ENCODE data around the gene ZNF878. TPM values are rescaled to one million over a fixed set of nuclear protein-coding genes. Genes with fewer than 3 reads are reported as not detected.

ZNF878 gene
- total RNA-seq (2021; ENCODE audit: unreplicated experiment), result not detected
- not detected in 2 replicates for polyA plus RNA-seq (2012)
- not detected for Bru-seq, nascent RNA
- BruChase-seq, experiment 1, labeled RNA remaining after a 6-hour chase, result not detected
- BruChase-seq, experiment 2, labeled RNA remaining after a 2-hour chase, result not detected
- long read RNA-seq, result 0 reads

DNA sequence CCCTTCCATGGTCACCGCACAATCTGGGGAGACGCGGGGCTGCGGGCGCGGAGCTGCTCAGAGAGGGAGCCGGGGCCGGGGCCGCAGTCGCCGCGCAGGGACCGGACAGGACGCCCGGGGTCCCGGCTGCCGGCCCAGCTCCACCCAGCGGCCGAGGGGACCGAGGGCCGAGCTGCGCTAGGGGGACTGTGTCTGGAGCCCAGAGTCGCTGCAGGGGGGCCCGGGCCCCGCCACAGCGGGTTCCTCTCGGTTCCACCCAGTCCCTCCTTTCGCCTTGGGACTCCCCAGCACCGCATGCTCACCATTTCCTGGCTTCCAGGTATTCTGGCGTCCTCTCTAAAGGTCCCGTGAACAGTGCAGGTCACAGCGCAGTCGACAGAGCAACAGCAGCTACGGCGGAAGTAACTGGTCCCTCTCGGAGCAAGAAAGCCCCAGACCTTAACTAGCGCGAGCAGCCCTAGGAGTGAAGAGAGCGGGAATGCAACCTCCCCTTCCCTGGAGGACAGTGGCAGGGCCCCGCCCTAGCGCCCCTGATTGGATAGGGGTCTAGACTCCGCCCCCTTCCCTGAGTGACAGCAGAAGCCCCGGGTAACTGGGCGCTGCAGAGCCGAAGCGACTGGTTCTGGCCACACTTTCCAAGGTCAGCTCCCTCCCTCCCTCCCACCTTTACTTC lies at the start of gene ZNF878:
Gene ZNF878, minus strand, starts transcription at position 465 of the 673 bp plus-strand sequence. Its CDS starts 160 bp downstream, at position 305.
- intact Hi-C loops (cut with micrococcal nuclease), result no loop called here
- Histone ChIP-seq H3K27ac (ENCODE audit: low read depth, low read length) (no peak within 1 kb of the TSS), H3K9me3 (ENCODE audit: control insufficient read depth in 1 of 2, insufficient read depth in 1 of 2, low read depth in 1 of 2, low read length in 2 of 2) (peaks cover 0 to 12% of the 10 kb centered on the region in 2 experiments; a peak in 2 of 4 replicates), H3K4me1 (ENCODE audit: control insufficient read depth in 1 of 2, insufficient read depth in 2 of 2, low read length in 2 of 2) (no peaks in the 10 kb centered on the region), H3K27me3 (ENCODE audit: insufficient read depth, low read length) (no peaks in the 10 kb centered on the region), H3K79me2 (ENCODE audit: insufficient read depth, low read length) (no peaks in the 10 kb centered on the region), H3K36me3 (ENCODE audit: control insufficient read depth in 1 of 2, insufficient read depth in 2 of 2, low read length in 2 of 2) (no peaks in the 10 kb centered on the region), H3K4me2 (ENCODE audit: low read length) (no peak within 1 kb of the TSS), H3K4me3 (replicated peaks in 1 of 2; ENCODE audit: low read depth in 1 of 2, low read length in 2 of 2) (no peak within 1 kb of the TSS), H3K9ac (ENCODE audit: low read length) (no peak within 1 kb of the TSS), H4K20me1 (ENCODE audit: insufficient read depth) (no peaks in the 10 kb centered on the region), H3K9me2 (ENCODE audit: insufficient read depth) (no peaks in the 10 kb centered on the region), H2AFZ (ENCODE audit: low read depth, low read length, poor library complexity, severe bottlenecking) (no peak within 1 kb of the TSS)
- DNase-seq (ENCODE audit: low read depth, low spot score) (no peak), ATAC-seq (no peak)
- POLR2A ChIA-PET, result no interaction called here
- BruUV-seq (replicated peaks), result no TSS peak
- TF ChIP-seq TCF7L2 (IDR thresholded peaks at IDR 0.05; ENCODE audit: borderline replicate concordance, extremely low read depth, insufficient read depth, insufficient read length) (no peak), YY1 (IDR thresholded peaks at IDR 0.05; ENCODE audit: extremely low read depth, insufficient replicate concordance, low read depth, low read length) (no peak), ZFX (IDR thresholded peaks at IDR 0.05) (no peak), SP1 (IDR thresholded peaks at IDR 0.05; ENCODE audit: low read depth) (no peak), REST (IDR thresholded peaks at IDR 0.05; ENCODE audit: low read depth) (no peak), FOSL1 (IDR thresholded peaks at IDR 0.05; ENCODE audit: low read depth) (no peak), EZH2 (IDR thresholded peaks at IDR 0.05) (no peak), EZH2phosphoT487 (IDR thresholded peaks at IDR 0.05; ENCODE audit: borderline replicate concordance) (no peak), EGR1 (IDR thresholded peaks at IDR 0.05; ENCODE audit: low read depth) (no peak), POLR2A (IDR thresholded peaks at IDR 0.05; ENCODE audit: borderline replicate concordance, extremely low read depth, insufficient read depth, insufficient read length) (no peak), ELF1 (IDR thresholded peaks at IDR 0.05; ENCODE audit: borderline replicate concordance, low read depth) (no peak), SIN3A (IDR thresholded peaks at IDR 0.05; ENCODE audit: low read depth) (no peak)
- TF ChIP-seq, protein P1, sequence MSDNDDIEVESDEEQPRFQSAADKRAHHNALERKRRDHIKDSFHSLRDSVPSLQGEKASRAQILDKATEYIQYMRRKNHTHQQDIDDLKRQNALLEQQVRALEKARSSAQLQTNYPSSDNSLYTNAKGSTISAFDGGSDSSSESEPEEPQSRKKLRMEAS (IDR thresholded peaks at IDR 0.05), result no peak
- TF ChIP-seq, protein P2, sequence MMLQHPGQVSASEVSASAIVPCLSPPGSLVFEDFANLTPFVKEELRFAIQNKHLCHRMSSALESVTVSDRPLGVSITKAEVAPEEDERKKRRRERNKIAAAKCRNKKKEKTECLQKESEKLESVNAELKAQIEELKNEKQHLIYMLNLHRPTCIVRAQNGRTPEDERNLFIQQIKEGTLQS (IDR thresholded peaks at IDR 0.05), result no peak
- TF ChIP-seq, protein P3, sequence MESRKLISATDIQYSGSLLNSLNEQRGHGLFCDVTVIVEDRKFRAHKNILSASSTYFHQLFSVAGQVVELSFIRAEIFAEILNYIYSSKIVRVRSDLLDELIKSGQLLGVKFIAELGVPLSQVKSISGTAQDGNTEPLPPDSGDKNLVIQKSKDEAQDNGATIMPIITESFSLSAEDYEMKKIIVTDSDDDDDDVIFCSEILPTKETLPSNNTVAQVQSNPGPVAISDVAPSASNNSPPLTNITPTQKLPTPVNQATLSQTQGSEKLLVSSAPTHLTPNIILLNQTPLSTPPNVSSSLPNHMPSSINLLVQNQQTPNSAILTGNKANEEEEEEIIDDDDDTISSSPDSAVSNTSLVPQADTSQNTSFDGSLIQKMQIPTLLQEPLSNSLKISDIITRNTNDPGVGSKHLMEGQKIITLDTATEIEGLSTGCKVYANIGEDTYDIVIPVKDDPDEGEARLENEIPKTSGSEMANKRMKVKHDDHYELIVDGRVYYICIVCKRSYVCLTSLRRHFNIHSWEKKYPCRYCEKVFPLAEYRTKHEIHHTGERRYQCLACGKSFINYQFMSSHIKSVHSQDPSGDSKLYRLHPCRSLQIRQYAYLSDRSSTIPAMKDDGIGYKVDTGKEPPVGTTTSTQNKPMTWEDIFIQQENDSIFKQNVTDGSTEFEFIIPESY (IDR thresholded peaks at IDR 0.05; ENCODE audit: extremely low read depth, insufficient replicate concordance, low read length), result no peak
- RAD21 ChIA-PET (ENCODE audit: low non-redundant PET in 1 of 2, low total read pairs in 2 of 2, uncharacterized antibody in 2 of 2, unreplicated experiment in 2 of 2), result no interaction called here
- CTCF ChIA-PET, result no interaction called here

All from HCT116 (cell line).